ENCODE data around the gene KLF7. TPM values are rescaled to one million over a fixed set of nuclear protein-coding genes. Genes with fewer than 3 reads are reported as not detected.

KLF7 gene
- total RNA-seq, 1 experiment from 2014 or later: 15.4 TPM

DNA sequence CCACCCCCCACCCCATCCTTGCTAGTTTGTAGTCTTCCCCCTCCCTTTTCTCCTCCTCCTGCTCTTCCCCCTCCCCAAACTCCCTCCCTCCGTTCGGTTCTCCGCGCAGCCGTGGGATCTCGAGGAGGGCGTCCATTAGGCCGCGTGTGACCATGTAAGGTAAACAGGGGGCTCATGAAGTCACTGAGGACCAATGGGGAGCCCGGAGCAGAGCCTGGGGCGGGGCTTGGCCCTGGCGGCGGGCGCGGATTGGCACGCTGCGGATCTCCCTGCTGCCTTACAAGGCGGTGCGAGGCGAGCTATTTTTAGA is 246 bp upstream of the KLF7 start:
- no TSS peak for BruUV-seq (replicated peaks)
- ChIA-PET RAD21 (ENCODE audit: low non-redundant PET in 1 of 2, low total read pairs in 2 of 2, uncharacterized antibody in 2 of 2, unreplicated experiment in 2 of 2) (no interaction called here), CTCF (interaction anchor here (0.6 kb wide), 1 partner anchor 337 kb away, joined by 3 read pairs; no protein-coding TSS in a partner anchor), POLR2A (interaction anchor here (0.7 to 3.7 kb wide), 5 partner anchors 10 to 165 kb away, joined by 3 to 16 read pairs (median 4); no protein-coding TSS in a partner anchor)
- Histone ChIP-seq H3K9ac (ENCODE audit: low read length) (peak overlapping the region; percentile 83), H3K27me3 (ENCODE audit: insufficient read depth, low read length) (no peaks in the 10 kb centered on the region), H3K36me3 (ENCODE audit: control insufficient read depth in 1 of 2, insufficient read depth in 2 of 2, low read length in 2 of 2) (no peaks in the 10 kb centered on the region), H2AFZ (ENCODE audit: low read depth, low read length, poor library complexity, severe bottlenecking) (no peak overlapping the region), H3K9me2 (ENCODE audit: insufficient read depth) (no peaks in the 10 kb centered on the region), H3K9me3 (ENCODE audit: control insufficient read depth in 1 of 2, insufficient read depth in 1 of 2, low read depth in 1 of 2, low read length in 2 of 2) (no peaks in the 10 kb centered on the region), H4K20me1 (ENCODE audit: insufficient read depth) (no peaks in the 10 kb centered on the region), H3K27ac (ENCODE audit: low read depth, low read length) (peak overlapping the region; percentile 98), H3K79me2 (ENCODE audit: insufficient read depth, low read length) (0 out of 2 replicates have a peak, but pooled peaks cover 4% of the 10 kb centered on the region), H3K4me3 (replicated peaks in 1 of 2; ENCODE audit: low read depth in 1 of 2, low read length in 2 of 2) (peak overlapping the region; percentile 49 to 67), H3K4me1 (ENCODE audit: control insufficient read depth in 1 of 2, insufficient read depth in 2 of 2, low read length in 2 of 2) (peaks cover 24 to 54% of the 10 kb centered on the region in 2 experiments), H3K4me2 (ENCODE audit: low read length) (peak overlapping the region; percentile 89)
- DNase-seq (ENCODE audit: low read depth, low spot score) (peak; percentile 94), ATAC-seq (peak; percentile 96)
- intact Hi-C loops (cut with micrococcal nuclease): loop anchor here (1.0 to 5.0 kb wide), 3 partner anchors 167 to 306 kb away; no protein-coding TSS in a partner anchor
- no peak for TF ChIP-seq EZH2phosphoT487 (IDR thresholded peaks at IDR 0.05; ENCODE audit: borderline replicate concordance)
- no peak for TF ChIP-seq ZNF274 (IDR thresholded peaks at IDR 0.05; ENCODE audit: low read depth, low read length)
- TF ChIP-seq CTCF (IDR thresholded peaks at IDR 0.05 in 2 of 3, conservative IDR thresholded peaks at IDR 0.05 in 1 of 3; ENCODE audit: borderline replicate concordance in 1 of 3, insufficient read depth in 1 of 3, low read depth in 2 of 3, low read length in 2 of 3): no peak
- TF ChIP-seq ELF1 (IDR thresholded peaks at IDR 0.05; ENCODE audit: borderline replicate concordance, low read depth): no peak
- TF ChIP-seq POLR2A (IDR thresholded peaks at IDR 0.05; ENCODE audit: borderline replicate concordance, extremely low read depth, insufficient read depth, insufficient read length): no peak
- no peak for TF ChIP-seq ZFX (IDR thresholded peaks at IDR 0.05)
- no peak for TF ChIP-seq POLR2AphosphoS5 (IDR thresholded peaks at IDR 0.05; ENCODE audit: low read depth, low read length)
- TF ChIP-seq, protein P1, sequence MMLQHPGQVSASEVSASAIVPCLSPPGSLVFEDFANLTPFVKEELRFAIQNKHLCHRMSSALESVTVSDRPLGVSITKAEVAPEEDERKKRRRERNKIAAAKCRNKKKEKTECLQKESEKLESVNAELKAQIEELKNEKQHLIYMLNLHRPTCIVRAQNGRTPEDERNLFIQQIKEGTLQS (IDR thresholded peaks at IDR 0.05): no peak
- no peak for TF ChIP-seq CEBPB (IDR thresholded peaks at IDR 0.05; ENCODE audit: low read depth)
- TF ChIP-seq JUND (IDR thresholded peaks at IDR 0.05): no peak
- no peak for TF ChIP-seq YY1 (IDR thresholded peaks at IDR 0.05; ENCODE audit: extremely low read depth, insufficient replicate concordance, low read depth, low read length)
- TF ChIP-seq TCF7L2 (IDR thresholded peaks at IDR 0.05; ENCODE audit: borderline replicate concordance, extremely low read depth, insufficient read depth, insufficient read length): no peak
- TF ChIP-seq SP1 (IDR thresholded peaks at IDR 0.05; ENCODE audit: low read depth): peak; percentile 76
- TF ChIP-seq RAD21 (IDR thresholded peaks at IDR 0.05; ENCODE audit: low read depth): no peak
- no peak for TF ChIP-seq CBX3 (IDR thresholded peaks at IDR 0.05; ENCODE audit: low read depth)
- TF ChIP-seq, protein P2, sequence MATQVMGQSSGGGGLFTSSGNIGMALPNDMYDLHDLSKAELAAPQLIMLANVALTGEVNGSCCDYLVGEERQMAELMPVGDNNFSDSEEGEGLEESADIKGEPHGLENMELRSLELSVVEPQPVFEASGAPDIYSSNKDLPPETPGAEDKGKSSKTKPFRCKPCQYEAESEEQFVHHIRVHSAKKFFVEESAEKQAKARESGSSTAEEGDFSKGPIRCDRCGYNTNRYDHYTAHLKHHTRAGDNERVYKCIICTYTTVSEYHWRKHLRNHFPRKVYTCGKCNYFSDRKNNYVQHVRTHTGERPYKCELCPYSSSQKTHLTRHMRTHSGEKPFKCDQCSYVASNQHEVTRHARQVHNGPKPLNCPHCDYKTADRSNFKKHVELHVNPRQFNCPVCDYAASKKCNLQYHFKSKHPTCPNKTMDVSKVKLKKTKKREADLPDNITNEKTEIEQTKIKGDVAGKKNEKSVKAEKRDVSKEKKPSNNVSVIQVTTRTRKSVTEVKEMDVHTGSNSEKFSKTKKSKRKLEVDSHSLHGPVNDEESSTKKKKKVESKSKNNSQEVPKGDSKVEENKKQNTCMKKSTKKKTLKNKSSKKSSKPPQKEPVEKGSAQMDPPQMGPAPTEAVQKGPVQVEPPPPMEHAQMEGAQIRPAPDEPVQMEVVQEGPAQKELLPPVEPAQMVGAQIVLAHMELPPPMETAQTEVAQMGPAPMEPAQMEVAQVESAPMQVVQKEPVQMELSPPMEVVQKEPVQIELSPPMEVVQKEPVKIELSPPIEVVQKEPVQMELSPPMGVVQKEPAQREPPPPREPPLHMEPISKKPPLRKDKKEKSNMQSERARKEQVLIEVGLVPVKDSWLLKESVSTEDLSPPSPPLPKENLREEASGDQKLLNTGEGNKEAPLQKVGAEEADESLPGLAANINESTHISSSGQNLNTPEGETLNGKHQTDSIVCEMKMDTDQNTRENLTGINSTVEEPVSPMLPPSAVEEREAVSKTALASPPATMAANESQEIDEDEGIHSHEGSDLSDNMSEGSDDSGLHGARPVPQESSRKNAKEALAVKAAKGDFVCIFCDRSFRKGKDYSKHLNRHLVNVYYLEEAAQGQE (IDR thresholded peaks at IDR 0.05; ENCODE audit: low read depth): no peak
- no peak for TF ChIP-seq SIN3A (IDR thresholded peaks at IDR 0.05; ENCODE audit: low read depth)
- peak; percentile 99 for TF ChIP-seq SRF (IDR thresholded peaks at IDR 0.05; ENCODE audit: low read depth)
- TF ChIP-seq EGR1 (IDR thresholded peaks at IDR 0.05; ENCODE audit: low read depth): no peak
- TF ChIP-seq EZH2 (IDR thresholded peaks at IDR 0.05): no peak
- TF ChIP-seq MAX (IDR thresholded peaks at IDR 0.05): peak; percentile 72
- no peak for TF ChIP-seq FOSL1 (IDR thresholded peaks at IDR 0.05; ENCODE audit: low read depth)
